ENCODE data around the gene AP3B2. TPM values are rescaled to one million over a fixed set of nuclear protein-coding genes. Genes with fewer than 3 reads are reported as not detected.

AP3B2 gene
- total RNA-seq, 1 donor from 2014 or later, result 8.0 TPM

DNA sequence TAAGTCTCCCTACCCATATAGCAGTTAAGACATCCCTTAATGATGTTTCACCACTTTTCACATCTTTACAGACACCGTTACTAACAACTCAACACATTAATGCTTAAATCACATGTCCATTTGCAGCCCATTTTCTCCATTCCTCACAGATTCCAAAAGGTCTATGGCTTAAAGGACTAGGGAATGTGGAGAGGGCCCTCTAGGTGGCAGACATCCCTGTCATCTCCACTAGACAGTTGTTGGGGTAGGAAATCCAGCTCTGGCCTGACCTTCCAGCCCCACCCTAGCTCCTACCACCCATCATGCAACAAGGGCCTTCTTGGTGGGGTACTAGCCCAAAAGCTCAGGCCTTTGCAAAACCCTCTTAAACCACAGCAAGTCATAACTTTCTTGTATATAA is 87.7 kb downstream of the AP3B2 start:
- no peak overlapping the region for H3K4me3 Mint-ChIP-seq
- H3K9me3 Mint-ChIP-seq, result no peaks in the 10 kb centered on the region
- no peaks in the 10 kb centered on the region for H3K36me3 Mint-ChIP-seq
- no peak overlapping the region for H3K27ac Mint-ChIP-seq
- no peak for DNase-seq (ENCODE audit: extremely low spot score, unreplicated experiment)
- peak; percentile 17 for TF ChIP-seq CTCF (conservative IDR thresholded peaks at IDR 0.05)
- no peaks in the 10 kb centered on the region for H3K4me1 Mint-ChIP-seq (ENCODE audit: unreplicated experiment)
- peaks cover 18% of the 10 kb centered on the region for H3K27me3 Mint-ChIP-seq

DNA sequence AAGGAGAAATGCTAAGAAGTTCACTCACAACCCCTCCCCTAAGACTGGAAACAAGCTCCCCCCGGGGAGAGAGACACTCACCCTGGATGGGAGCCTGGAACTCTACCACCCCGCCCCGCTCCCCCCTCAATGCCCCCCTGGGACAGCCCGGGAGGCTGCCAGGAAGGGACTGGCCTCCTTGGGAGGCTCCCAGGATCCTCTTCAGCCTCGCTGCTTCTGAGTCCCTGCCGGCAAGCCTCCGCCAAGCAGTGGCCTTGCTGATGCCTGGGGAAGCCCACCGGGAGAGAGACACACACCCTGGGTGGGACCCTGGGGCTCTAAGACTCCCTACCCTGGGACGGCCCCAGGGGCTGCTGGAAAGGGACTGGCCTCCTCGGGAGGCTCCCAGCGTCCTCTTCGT is 95.9 kb downstream of the AP3B2 start:
- Mint-ChIP-seq H3K9me3 (no peaks in the 10 kb centered on the region), H3K4me1 (ENCODE audit: unreplicated experiment) (no peaks in the 10 kb centered on the region), H3K4me3 (no peak overlapping the region), H3K27ac (no peak overlapping the region), H3K36me3 (no peaks in the 10 kb centered on the region), H3K27me3 (peaks cover 27% of the 10 kb centered on the region)
- no peak for TF ChIP-seq CTCF (conservative IDR thresholded peaks at IDR 0.05)
- DNase-seq (ENCODE audit: extremely low spot score, unreplicated experiment), result no peak

DNA sequence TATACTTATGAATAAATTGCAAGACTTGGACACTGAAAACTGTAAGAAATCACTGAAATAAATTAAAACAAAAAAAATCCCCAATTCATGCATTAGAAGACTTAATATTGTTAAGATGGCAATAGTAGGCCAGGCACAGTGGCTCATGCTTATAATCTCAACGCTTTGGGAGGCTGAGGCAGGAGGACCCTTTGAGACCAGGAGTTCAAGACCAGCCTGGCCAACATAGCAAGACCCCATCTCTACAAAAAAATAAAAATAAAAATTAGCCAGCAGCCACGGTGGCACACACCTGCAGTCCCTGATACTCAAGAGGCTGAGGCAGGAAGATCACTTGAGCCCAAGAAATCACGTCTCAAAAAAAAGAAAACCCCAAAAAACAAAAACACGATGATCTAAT is 98.3 kb downstream of the AP3B2 start:
- H3K27me3 Mint-ChIP-seq, result peaks cover 18% of the 10 kb centered on the region
- TF ChIP-seq CTCF (conservative IDR thresholded peaks at IDR 0.05), result no peak
- no peak for DNase-seq (ENCODE audit: extremely low spot score, unreplicated experiment)
- no peak overlapping the region for H3K4me3 Mint-ChIP-seq
- no peaks in the 10 kb centered on the region for H3K9me3 Mint-ChIP-seq
- no peaks in the 10 kb centered on the region for H3K4me1 Mint-ChIP-seq (ENCODE audit: unreplicated experiment)
- H3K27ac Mint-ChIP-seq, result no peak overlapping the region
- no peaks in the 10 kb centered on the region for H3K36me3 Mint-ChIP-seq

Other genes with a start within 250 kb of the AP3B2 start
- 2,088 and 2,219 TPM in 2 replicates for gene RPS17, start 169.4 kb downstream of the AP3B2 start, total RNA-seq (ENCODE audit: low replicate concordance)
- 1.6 and 1.8 TPM in 2 replicates for gene CPEB1, start 62.5 kb downstream of the AP3B2 start, total RNA-seq (ENCODE audit: low replicate concordance)
- gene FSD2, start 96.2 kb upstream of the AP3B2 start, total RNA-seq (ENCODE audit: low replicate concordance), result not detected in 2 replicates
- 9.0 and 10.9 TPM in 2 replicates for gene WHAMM, start 99.8 kb upstream of the AP3B2 start, total RNA-seq (ENCODE audit: low replicate concordance)
- gene HOMER2, start 242.8 kb upstream of the AP3B2 start, total RNA-seq (ENCODE audit: low replicate concordance), result 18.8 and 23.4 TPM in 2 replicates